K562 (cell line): ENCODE data around the gene RBM12. TPM values are rescaled to one million over a fixed set of nuclear protein-coding genes. Genes with fewer than 3 reads are reported as not detected.

ENCODE experiments used
- AFF4 ChIP-seq: sonication (generic); formaldehyde crosslinking; IDR thresholded peaks from 2 replicates; pipeline ENCODE4 v1.8.0; 2023; ENCODE audit warnings: mild to moderate bottlenecking, missing genetic modification reagents
- CEBPG ChIP-seq, 3 experiments: fragments of 200-800 bp in 1 of 3; sonication (Bioruptor generic) in 1 of 3; sonication (generic) in 1 of 3; formaldehyde crosslinking in 1 of 3; IDR thresholded peaks in 2 of 3; conservative IDR thresholded peaks in 1 of 3; 2 replicates each; pipeline versions ENCODE4 v1.6.1 to v1.8.0; 2016 to 2022; ENCODE audit warnings: missing compliant biosample characterization in 2 of 3, missing genetic modification characterization in 2 of 3, mild to moderate bottlenecking in 1 of 3, missing genetic modification reagents in 1 of 3
- DLX4 ChIP-seq: fragments of 250-450 bp; sonication (Bioruptor Pico); IDR thresholded peaks from 2 replicates; pipeline ENCODE4 v1.6.1; 2021; ENCODE audit warnings: mild to moderate bottlenecking
- ETS2 ChIP-seq: IDR thresholded peaks from 2 replicates; pipeline ENCODE4 v1.6.1; 2016; ENCODE audit warnings: borderline replicate concordance, missing genetic modification characterization, mild to moderate bottlenecking, moderate library complexity, missing compliant biosample characterization; ENCODE audit not compliant: poor library complexity, severe bottlenecking
- GABPA ChIP-seq: fragments of 200-800 bp; sonication (Bioruptor generic); conservative IDR thresholded peaks from 2 replicates; pipeline ENCODE4 v1.6.1; 2016; ENCODE audit warnings: low read depth, missing genetic modification characterization, missing compliant biosample characterization
- JUNB ChIP-seq: fragments of 450-650 bp; formaldehyde crosslinking; conservative IDR thresholded peaks from 2 replicates; pipeline ENCODE4 v1.4.0; 2020; ENCODE audit warnings: mild to moderate bottlenecking
- LCOR ChIP-seq: sonication (generic); formaldehyde crosslinking; IDR thresholded peaks from 2 replicates; pipeline ENCODE4 v1.8.0; 2022; ENCODE audit warnings: mild to moderate bottlenecking, missing genetic modification reagents
- NRF1 ChIP-seq, 2 experiments: fragments of 450-650 bp; IDR thresholded peaks in 1 of 2; conservative IDR thresholded peaks in 1 of 2; 2 replicates each; pipeline ENCODE4 v1.6.1; 2014; ENCODE audit warnings: mild to moderate bottlenecking in 2 of 2
- PRMT5 ChIP-seq: sonication (generic); formaldehyde crosslinking; IDR thresholded peaks from 2 replicates; pipeline ENCODE4 v1.5.0; 2020; ENCODE audit warnings: missing genetic modification reagents
- RCOR1 ChIP-seq, 2 experiments: IDR thresholded peaks; 2 replicates each; pipeline ENCODE4 v1.6.1; 2012; ENCODE audit warnings: low read depth in 2 of 2, low read length in 2 of 2, borderline replicate concordance in 1 of 2, improper control_type of control experiment in 1 of 2
- RHOXF2B ChIP-seq: fragments of 250-450 bp; sonication (Bioruptor Pico); conservative IDR thresholded peaks from 2 replicates; pipeline ENCODE4 v1.5.1; 2021
- SIN3A ChIP-seq, 2 experiments: fragments of 150-350 bp in 1 of 2; IDR thresholded peaks; 2 replicates each; pipeline ENCODE4 v1.6.1; 2011 to 2016; ENCODE audit warnings: borderline replicate concordance in 2 of 2, low read depth in 2 of 2, low read length in 2 of 2, mild to moderate bottlenecking in 2 of 2, moderate library complexity in 2 of 2; ENCODE audit not compliant: control insufficient read depth in 1 of 2
- SMAD3 ChIP-seq: fragments of 450-650 bp; formaldehyde crosslinking; conservative IDR thresholded peaks from 2 replicates; pipeline ENCODE4 v1.4.0; 2020; ENCODE audit warnings: mild to moderate bottlenecking
- SMARCB1 ChIP-seq: IDR thresholded peaks from 2 replicates; pipeline ENCODE4 v1.6.1; 2011; ENCODE audit warnings: improper control_type of control experiment, low read depth; ENCODE audit not compliant: insufficient read length
- TAF7 ChIP-seq: fragments of 450-650 bp; IDR thresholded peaks from 2 replicates; pipeline ENCODE4 v1.6.1; 2016; ENCODE audit warnings: missing genetic modification characterization, missing compliant biosample characterization
- TAL1 ChIP-seq: fragments of 450-650 bp; IDR thresholded peaks from 2 replicates; pipeline ENCODE4 v1.6.1; 2016; ENCODE audit warnings: mild to moderate bottlenecking
- ZFP30 ChIP-seq: fragments of 250-450 bp; sonication (Bioruptor Pico); IDR thresholded peaks from 2 replicates; pipeline ENCODE4 v1.8.0; 2022; ENCODE audit warnings: moderate library complexity, mild to moderate bottlenecking, inconsistent platforms, borderline replicate concordance
- ZNF24 ChIP-seq: fragments of 450-650 bp; IDR thresholded peaks from 2 replicates; pipeline ENCODE4 v1.6.1; 2016
- ZNF644 ChIP-seq: fragments of 200-800 bp; sonication (Bioruptor generic); IDR thresholded peaks from 2 replicates; pipeline ENCODE4 v1.6.1; 2016; ENCODE audit warnings: low read depth, missing genetic modification characterization, missing compliant biosample characterization
- ZNF707 ChIP-seq: fragments of 250-450 bp; sonication (Bioruptor Pico); conservative IDR thresholded peaks from 2 replicates; pipeline ENCODE4 v1.8.0; 2022; ENCODE audit warnings: inconsistent platforms, mild to moderate bottlenecking, moderate library complexity
- ZNF785 ChIP-seq: fragments of 250-450 bp; sonication (Bioruptor Pico); IDR thresholded peaks from 2 replicates; pipeline ENCODE4 v1.4.0; 2020; ENCODE audit warnings: mild to moderate bottlenecking
- polyA plus RNA-seq, 8 experiments: library from polyadenylated mRNA; depleted of rRNA in 4 of 8; stranded (reverse) in 5 of 8; unstranded in 3 of 8; fragments of >200 nt; fragmentation: Nextera tagmentation in 2 of 8; fragmentation: Illumina TruSeq in 1 of 8; extraction: Ambion mirVana in 2 of 8; extraction: Trizol in 1 of 8; gene quantifications; 2 replicates each; pipeline versions ENCODE4 v1.2.1 to v1.2.3, GENCODE V29; 2011 to 2014; ENCODE audit warnings: inconsistent platforms in 1 of 8, missing spikeins in 1 of 8
- total RNA-seq, 7 experiments: library from RNA; depleted of rRNA in 6 of 7; stranded (reverse); fragments of >200 nt in 6 of 7; fragmentation: Illumina TruSeq in 2 of 7; extraction: Trizol in 2 of 7; gene quantifications; 2 replicates each; pipeline versions ENCODE4 v1.2.1 to v1.2.3, GENCODE V29; 2011 to 2021; ENCODE audit warnings: low replicate concordance in 1 of 7

RBM12 gene
- total and polyA plus RNA-seq, 9 of the 15 experiments (the other 6 are each of a cell fraction or from before 2014, with no cell fraction given): 5.0 to 162 (median 73.3) TPM

GRCh38 chr20:35664466-35665206, at the start of gene RBM12, which contains the start of gene CPNE1 (continued):
- TF ChIP-seq CEBPG (CRISPR knock-in tag; IDR thresholded peaks at IDR 0.05): no peak
- TF ChIP-seq CEBPG (tag; conservative IDR thresholded peaks at IDR 0.05 in 1 of 2, IDR thresholded peaks at IDR 0.05 in 1 of 2): no peak
- TF ChIP-seq ZFP30: no peak
- peak; percentile 75 for TF ChIP-seq GABPA (tag)
- TF ChIP-seq TAL1: no peak
- peak; percentile 81 for TF ChIP-seq AFF4 (CRISPR knock-in tag)
- peak; percentile 79 for TF ChIP-seq LCOR
- TF ChIP-seq ZNF707: no peak
- no peak for TF ChIP-seq DLX4 (CRISPR knock-in tag)
- no peak for TF ChIP-seq ETS2 (tag)
- TF ChIP-seq TAF7 (tag): peak; percentile 78
- no peak for TF ChIP-seq RHOXF2B
- TF ChIP-seq RCOR1 (IDR thresholded peaks at IDR 0.05; ENCODE audit: borderline replicate concordance in 1 of 2, low read depth in 2 of 2, low read length in 2 of 2): 0 out of 4 replicates have a peak, but pooled peaks of 1 of the 2 experiments have one; percentile 24
- no peak for TF ChIP-seq JUNB
- TF ChIP-seq ZNF24: no peak
- TF ChIP-seq SIN3A (IDR thresholded peaks at IDR 0.05; ENCODE audit: borderline replicate concordance in 2 of 2, control insufficient read depth in 1 of 2, low read depth in 2 of 2, low read length in 2 of 2): peak; percentile 7 to 17; a peak in 1 of 4 replicates
- 0 out of 2 replicates have a peak, but pooled peaks have one; percentile 73 for TF ChIP-seq ZNF644 (tag)
- no peak for TF ChIP-seq SMARCB1
- TF ChIP-seq SMAD3 (CRISPR knock-in tag): no peak
- peak; percentile 96 to 97 for TF ChIP-seq NRF1 (conservative IDR thresholded peaks at IDR 0.05 in 1 of 2, IDR thresholded peaks at IDR 0.05 in 1 of 2)
- TF ChIP-seq PRMT5 (CRISPR knock-in tag): peak; percentile 83
- no peak for TF ChIP-seq ZNF785 (CRISPR knock-in tag)
